ENCODE data around the gene BUB1. TPM values are rescaled to one million over a fixed set of nuclear protein-coding genes. Genes with fewer than 3 reads are reported as not detected.
"Not testable (repeated sequence)": the region's sequence is repeated elsewhere in the genome, so short reads cannot be mapped to it uniquely, and the experiment has no call there.

The BUB1 gene
- total and polyA plus RNA-seq, 9 donors = 9.0 to 14.5 (median 10.7) TPM

GRCh38 chr2:110691612-110692258, 13.9 kb upstream of the BUB1 start:
- Histone ChIP-seq H3K27ac (ENCODE audit: low read length) (no peak overlapping the region), H3K9me3 (replicated peaks; ENCODE audit: control insufficient read depth, low read depth, low read length) (peaks cover 3% of the 10 kb centered on the region), H3K4me3 (ENCODE audit: low read length) (no peak overlapping the region), H3K4me1 (ENCODE audit: control insufficient read depth, insufficient read depth, low read length) (peaks cover 3% of the 10 kb centered on the region), H3K36me3 (ENCODE audit: control insufficient read depth, insufficient read depth, low read length) (no peaks in the 10 kb centered on the region), H3K27me3 (ENCODE audit: control insufficient read depth, insufficient read depth, low read length) (peaks cover 7% of the 10 kb centered on the region)
- DNase-seq = no peak
- 86% methylated on average over 8 of the region's 11 CpGs for WGBS (ENCODE audit: insufficient coverage)

GRCh38 chr2:110690083-110690965, 12.5 kb upstream of the BUB1 start:
- no peak for DNase-seq
- peaks cover 3% of the 10 kb centered on the region for H3K4me1 ChIP-seq (ENCODE audit: control insufficient read depth, insufficient read depth, low read length)
- peaks cover 3% of the 10 kb centered on the region for H3K9me3 ChIP-seq (replicated peaks; ENCODE audit: control insufficient read depth, low read depth, low read length)
- no peaks in the 10 kb centered on the region for H3K36me3 ChIP-seq (ENCODE audit: control insufficient read depth, insufficient read depth, low read length)
- no peak overlapping the region for H3K27ac ChIP-seq (ENCODE audit: low read length)
- WGBS (ENCODE audit: insufficient coverage) = 87% methylated on average over 2 of the region's 4 CpGs
- H3K27me3 ChIP-seq (ENCODE audit: control insufficient read depth, insufficient read depth, low read length) = peaks cover 7% of the 10 kb centered on the region
- H3K4me3 ChIP-seq (ENCODE audit: low read length) = no peak overlapping the region

- peaks cover 7% of the 10 kb centered on the region for H3K27me3 ChIP-seq (ENCODE audit: control insufficient read depth, insufficient read depth, low read length)
- peaks cover 3% of the 10 kb centered on the region for H3K9me3 ChIP-seq (replicated peaks; ENCODE audit: control insufficient read depth, low read depth, low read length)
- DNase-seq = no peak
- H3K4me3 ChIP-seq (ENCODE audit: low read length) = no peak overlapping the region
- 29% methylated on average over 2 of the region's 5 CpGs for WGBS (ENCODE audit: insufficient coverage)
- no peaks in the 10 kb centered on the region for H3K36me3 ChIP-seq (ENCODE audit: control insufficient read depth, insufficient read depth, low read length)
- no peaks in the 10 kb centered on the region for H3K4me1 ChIP-seq (ENCODE audit: control insufficient read depth, insufficient read depth, low read length)
- H3K27ac ChIP-seq (ENCODE audit: low read length) = no peak overlapping the region
Measured at GRCh38 chr2:110688594-110689091, 10.8 kb upstream of the BUB1 start.

- H3K9me3 ChIP-seq (replicated peaks; ENCODE audit: control insufficient read depth, low read depth, low read length); H3K4me1 ChIP-seq (ENCODE audit: control insufficient read depth, insufficient read depth, low read length); DNase-seq; H3K4me3 ChIP-seq (ENCODE audit: low read length); H3K27me3 ChIP-seq (ENCODE audit: control insufficient read depth, insufficient read depth, low read length); H3K36me3 ChIP-seq (ENCODE audit: control insufficient read depth, insufficient read depth, low read length); H3K27ac ChIP-seq (ENCODE audit: low read length): not testable (repeated sequence)
- 0% methylated on average over 1 of the region's 9 CpGs for whole genome bisulfite sequencing (ENCODE audit: insufficient coverage)
Measured at GRCh38 chr2:110687775-110688484, 10.1 kb upstream of the BUB1 start.

GRCh38 chr2:110682872-110683271, 5.0 kb upstream of the BUB1 start:
- DNase-seq = no peak
- peaks cover 3% of the 10 kb centered on the region for H3K9me3 ChIP-seq (replicated peaks; ENCODE audit: control insufficient read depth, low read depth, low read length)
- no peak overlapping the region for H3K4me3 ChIP-seq (ENCODE audit: low read length)
- peaks cover 2% of the 10 kb centered on the region for H3K4me1 ChIP-seq (ENCODE audit: control insufficient read depth, insufficient read depth, low read length)
- no CpG with 5 or more reads among the region's 1 CpG for WGBS (ENCODE audit: insufficient coverage)
- H3K27me3 ChIP-seq (ENCODE audit: control insufficient read depth, insufficient read depth, low read length) = peaks cover 3% of the 10 kb centered on the region
- H3K36me3 ChIP-seq (ENCODE audit: control insufficient read depth, insufficient read depth, low read length) = no peaks in the 10 kb centered on the region
- no peak overlapping the region for H3K27ac ChIP-seq (ENCODE audit: low read length)

GRCh38 chr2:110682267-110682666, 4.4 kb upstream of the BUB1 start:
- H3K9me3 ChIP-seq (replicated peaks; ENCODE audit: control insufficient read depth, low read depth, low read length) = peaks cover 3% of the 10 kb centered on the region
- WGBS (ENCODE audit: insufficient coverage) = 89% methylated on average over 9 of the region's 10 CpGs
- no peak overlapping the region for H3K27ac ChIP-seq (ENCODE audit: low read length)
- no peaks in the 10 kb centered on the region for H3K36me3 ChIP-seq (ENCODE audit: control insufficient read depth, insufficient read depth, low read length)
- peaks cover 3% of the 10 kb centered on the region for H3K27me3 ChIP-seq (ENCODE audit: control insufficient read depth, insufficient read depth, low read length)
- peaks cover 4% of the 10 kb centered on the region for H3K4me1 ChIP-seq (ENCODE audit: control insufficient read depth, insufficient read depth, low read length)
- H3K4me3 ChIP-seq (ENCODE audit: low read length) = no peak overlapping the region
- DNase-seq = no peak

- Histone ChIP-seq H3K27me3 (ENCODE audit: control insufficient read depth, insufficient read depth, low read length) (no peaks in the 10 kb centered on the region), H3K4me3 (ENCODE audit: low read length) (no peak overlapping the region), H3K36me3 (ENCODE audit: control insufficient read depth, insufficient read depth, low read length) (no peaks in the 10 kb centered on the region), H3K4me1 (ENCODE audit: control insufficient read depth, insufficient read depth, low read length) (peaks cover 4% of the 10 kb centered on the region), H3K9me3 (replicated peaks; ENCODE audit: control insufficient read depth, low read depth, low read length) (no peaks in the 10 kb centered on the region), H3K27ac (ENCODE audit: low read length) (no peak overlapping the region)
- DNase-seq = no peak
- WGBS (ENCODE audit: insufficient coverage) = 91% methylated on average over 3 of the region's 7 CpGs
Measured at GRCh38 chr2:110680709-110681108, 2.8 kb upstream of the BUB1 start.

GRCh38 chr2:110679865-110680264, 2.0 kb upstream of the BUB1 start:
- H3K4me3 ChIP-seq (ENCODE audit: low read length) = no peak overlapping the region
- no peaks in the 10 kb centered on the region for H3K27me3 ChIP-seq (ENCODE audit: control insufficient read depth, insufficient read depth, low read length)
- peaks cover 6% of the 10 kb centered on the region for H3K4me1 ChIP-seq (ENCODE audit: control insufficient read depth, insufficient read depth, low read length)
- no peaks in the 10 kb centered on the region for H3K9me3 ChIP-seq (replicated peaks; ENCODE audit: control insufficient read depth, low read depth, low read length)
- no peak overlapping the region for H3K27ac ChIP-seq (ENCODE audit: low read length)
- DNase-seq = no peak
- WGBS (ENCODE audit: insufficient coverage) = 95% methylated on average over 7 of the region's 12 CpGs
- H3K36me3 ChIP-seq (ENCODE audit: control insufficient read depth, insufficient read depth, low read length) = peaks cover 2% of the 10 kb centered on the region

- Histone ChIP-seq H3K9me3 (replicated peaks; ENCODE audit: control insufficient read depth, low read depth, low read length) (no peaks in the 10 kb centered on the region), H3K27ac (ENCODE audit: low read length) (no peak overlapping the region), H3K4me3 (ENCODE audit: low read length) (no peak overlapping the region), H3K27me3 (ENCODE audit: control insufficient read depth, insufficient read depth, low read length) (no peaks in the 10 kb centered on the region), H3K4me1 (ENCODE audit: control insufficient read depth, insufficient read depth, low read length) (peaks cover 8% of the 10 kb centered on the region), H3K36me3 (ENCODE audit: control insufficient read depth, insufficient read depth, low read length) (peaks cover 4% of the 10 kb centered on the region)
- no CpG with 5 or more reads among the region's 9 CpGs for whole genome bisulfite sequencing (ENCODE audit: insufficient coverage)
- DNase-seq = peak; percentile 39
Measured at GRCh38 chr2:110679337-110679707, 1.5 kb upstream of the BUB1 start.

Measured in muscle of leg (tissue), 11 donors.